ENCODE results near the gene TEX22.

Gene TEX22

DNA sequence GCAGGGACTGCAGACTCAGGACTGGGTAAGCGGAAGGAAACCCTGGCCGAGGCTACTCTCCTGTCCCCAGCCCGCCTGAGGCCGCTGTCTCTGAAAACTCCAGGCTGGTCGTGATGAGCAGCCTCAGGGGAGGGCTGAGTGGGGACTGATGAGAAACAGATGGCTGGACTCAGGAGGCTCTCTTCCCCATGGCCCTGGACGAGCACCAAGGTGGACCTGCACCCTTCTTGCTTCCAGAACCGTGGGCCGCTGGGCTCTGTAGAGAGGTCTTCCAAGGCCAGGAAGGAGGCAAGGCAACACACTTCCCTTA, 1.1 kb downstream of the TEX22 start:
- no peak for DNase-seq (ENCODE audit: low read depth in 2 of 2)

DNA sequence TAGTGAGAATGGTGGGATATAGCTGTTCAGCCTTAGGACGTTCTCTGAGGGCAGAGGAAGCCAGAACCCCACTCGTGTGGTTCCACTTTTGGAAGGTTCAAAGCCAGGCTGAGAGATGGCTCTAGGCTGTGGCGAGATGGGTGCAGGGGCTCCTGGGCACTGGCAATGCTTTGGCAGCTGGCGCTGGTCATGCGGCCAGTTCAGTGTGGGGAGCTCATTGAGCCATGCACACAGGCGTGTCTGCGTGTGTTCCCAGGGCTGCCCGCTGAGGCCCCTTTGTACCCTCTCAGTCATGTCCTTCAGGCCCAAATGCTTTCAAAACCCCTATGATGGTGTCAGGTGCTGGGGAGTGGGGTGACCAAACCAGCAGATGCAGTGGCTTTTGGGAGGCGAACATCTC, 1.7 kb downstream of the TEX22 start:
- DNase-seq (ENCODE audit: low read depth in 2 of 2): no peak

DNA sequence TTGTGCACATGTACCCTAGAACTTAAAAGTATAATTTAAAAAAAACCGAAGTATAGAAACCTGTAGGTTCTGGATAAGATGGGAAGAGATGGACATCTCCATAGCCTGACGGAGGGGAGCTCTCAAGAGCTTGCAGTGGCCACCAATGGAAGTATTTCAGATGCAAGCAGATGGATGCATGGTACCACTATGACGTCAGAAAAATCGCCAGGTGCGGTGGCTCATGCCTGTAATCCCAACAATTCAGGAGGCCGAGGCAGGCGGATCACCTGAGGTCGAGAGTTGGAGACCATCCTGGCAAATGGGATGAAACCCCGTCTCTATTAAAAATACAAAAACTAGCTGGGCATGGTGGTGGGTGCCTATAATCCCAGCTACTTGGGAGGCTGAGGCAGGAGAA, 3.4 kb downstream of the TEX22 start:
- DNase-seq (ENCODE audit: low read depth in 2 of 2): no peak

DNA sequence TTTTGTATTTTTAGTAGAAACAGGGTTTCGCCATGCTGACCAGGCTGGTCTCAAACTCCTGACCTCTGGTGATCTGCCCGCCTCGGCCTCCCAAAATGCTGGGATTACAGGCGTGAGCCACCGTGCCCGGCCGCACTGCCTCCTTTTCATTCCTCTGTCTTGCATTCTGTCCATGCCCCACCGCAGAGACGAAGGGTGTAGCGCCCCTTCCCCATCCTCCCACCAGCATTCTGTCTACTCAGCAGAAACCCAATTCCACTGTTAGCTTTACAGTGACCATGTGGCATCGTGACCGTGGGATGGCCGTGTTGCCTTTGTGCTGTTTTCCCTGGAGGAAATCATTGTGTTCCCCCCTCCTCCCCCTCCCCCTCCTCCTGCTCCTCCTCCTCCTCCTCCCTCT, 10.3 kb downstream of the TEX22 start:
- DNase-seq (ENCODE audit: low read depth in 2 of 2): no peak

DNA sequence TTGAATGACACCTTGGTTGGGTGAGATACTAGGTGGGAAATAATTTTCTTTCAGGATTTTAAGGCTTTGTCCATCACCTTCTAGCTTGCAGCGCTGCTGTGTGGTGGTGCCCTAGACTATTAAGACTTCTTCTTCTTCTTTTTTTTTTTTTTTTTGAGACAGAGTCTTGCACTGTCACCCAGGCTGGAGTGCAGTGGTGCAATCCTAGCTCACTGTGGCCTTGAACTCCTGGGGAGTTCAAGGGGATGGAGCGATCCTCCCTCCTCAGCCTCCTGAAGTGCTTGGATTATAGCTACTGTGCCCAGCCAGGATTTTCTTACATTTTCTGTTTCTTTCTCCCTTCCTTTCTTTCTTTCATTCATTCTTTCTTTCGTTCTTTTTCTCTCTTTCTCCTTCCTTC, 11.0 kb downstream of the TEX22 start:
- DNase-seq (ENCODE audit: low read depth in 2 of 2): no peak

DNA sequence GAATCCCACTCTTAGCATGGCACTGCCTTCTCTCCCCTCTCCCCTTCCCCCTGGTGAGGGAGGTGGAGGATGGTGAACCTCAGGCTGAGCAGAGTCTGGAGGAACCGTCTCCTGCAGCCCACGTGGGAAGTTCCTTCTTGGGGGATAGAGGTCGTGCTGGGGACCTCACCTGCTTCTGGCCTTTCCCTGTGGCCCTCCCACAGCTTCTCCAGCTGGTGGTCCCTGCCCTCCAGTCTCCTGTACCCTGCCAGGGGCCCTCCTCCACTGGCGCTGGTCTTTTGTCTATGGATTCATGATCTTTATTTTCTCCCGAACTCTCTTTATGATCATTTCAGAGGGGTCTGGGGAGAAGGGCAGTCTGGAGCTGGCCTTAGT, 12.3 kb downstream of the TEX22 start:
- DNase-seq (ENCODE audit: low read depth in 2 of 2): no peak

DNA sequence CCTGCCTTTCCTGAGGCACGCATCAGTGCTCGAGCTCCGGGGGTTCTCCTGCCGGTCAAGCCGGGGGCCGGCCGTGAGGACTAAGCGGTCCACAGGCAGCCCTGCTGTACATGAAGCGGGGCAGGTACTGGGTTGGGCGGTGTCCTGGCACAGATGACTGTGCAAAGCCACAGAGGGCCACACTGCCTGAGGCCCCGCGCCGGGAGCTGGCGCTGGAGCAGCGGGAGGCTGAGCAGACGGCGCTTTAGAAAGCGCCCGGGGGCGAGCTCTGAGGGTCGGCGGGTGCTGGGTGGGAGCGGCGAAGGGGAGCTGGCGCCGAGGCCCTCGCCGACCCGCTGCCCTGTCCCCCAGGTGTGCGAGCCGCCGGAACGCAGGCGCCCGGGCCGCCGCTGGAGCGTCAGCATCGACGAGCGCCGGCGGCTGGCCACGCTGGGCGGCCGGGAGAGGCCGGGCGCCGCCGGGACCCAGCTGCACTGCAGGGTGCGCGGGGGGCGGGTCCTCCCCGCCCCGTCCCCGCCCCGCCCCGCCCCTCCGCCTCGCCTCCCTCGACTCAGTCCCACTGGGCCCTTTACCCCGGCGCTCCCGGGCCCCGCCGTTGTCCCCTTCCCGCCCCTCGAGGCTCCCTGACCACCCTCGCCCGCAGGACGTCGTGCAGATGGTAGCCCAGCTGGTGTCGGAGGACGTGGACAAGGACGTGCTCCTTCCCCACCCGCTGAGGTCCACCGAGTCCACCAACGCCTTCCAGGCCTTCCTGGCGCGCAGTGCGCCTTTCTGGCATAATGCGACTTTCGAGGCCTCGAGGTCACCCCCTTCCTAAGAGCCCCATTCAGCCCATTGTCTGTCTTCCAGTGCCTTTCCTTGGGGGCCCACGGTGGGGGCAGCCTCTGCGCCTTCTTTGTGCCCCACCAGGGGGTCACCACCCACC, 12.9 kb downstream of the TEX22 start:
- DNase-seq (ENCODE audit: low read depth in 2 of 2): no peak

DNA sequence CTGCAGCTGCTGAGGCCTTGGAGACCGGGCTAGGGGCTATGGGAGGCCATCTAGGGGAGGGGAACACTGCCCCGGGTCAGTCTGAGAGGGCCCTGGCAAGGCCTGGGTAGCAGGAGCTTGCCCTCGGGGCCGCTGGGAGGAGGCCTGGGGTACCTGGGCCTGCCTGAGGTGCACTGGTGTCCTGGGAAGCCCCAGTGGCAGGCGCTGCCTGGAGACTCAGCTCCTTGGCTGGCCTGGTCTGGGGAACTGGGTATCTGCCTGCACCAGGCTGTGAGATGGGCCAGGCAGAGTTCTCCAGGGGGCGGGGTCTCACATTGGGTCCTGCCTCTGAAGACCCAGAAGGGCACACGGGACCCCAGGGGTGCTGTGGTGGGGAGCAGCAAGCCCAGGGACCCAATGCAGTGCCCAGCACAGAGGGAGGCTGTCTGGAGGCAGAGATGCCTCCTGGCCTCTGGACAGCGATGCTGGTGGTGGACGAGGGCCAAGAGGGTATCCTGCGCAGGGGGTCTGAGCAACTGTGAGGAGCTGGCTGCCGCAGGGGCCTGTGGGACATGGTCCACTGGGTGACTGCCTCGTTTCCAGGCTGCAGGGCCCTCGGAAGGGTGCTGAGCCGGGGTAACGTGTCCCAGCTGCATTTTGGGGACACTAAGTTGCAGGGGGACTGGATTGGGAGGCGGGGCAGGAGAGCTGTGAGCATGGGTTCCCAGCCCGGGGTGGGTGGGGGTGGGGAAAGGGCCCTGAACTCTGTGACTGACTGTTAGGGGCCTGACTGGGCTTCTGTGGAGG, 13.8 kb downstream of the TEX22 start:
- DNase-seq (ENCODE audit: low read depth in 2 of 2): no peak

DNA sequence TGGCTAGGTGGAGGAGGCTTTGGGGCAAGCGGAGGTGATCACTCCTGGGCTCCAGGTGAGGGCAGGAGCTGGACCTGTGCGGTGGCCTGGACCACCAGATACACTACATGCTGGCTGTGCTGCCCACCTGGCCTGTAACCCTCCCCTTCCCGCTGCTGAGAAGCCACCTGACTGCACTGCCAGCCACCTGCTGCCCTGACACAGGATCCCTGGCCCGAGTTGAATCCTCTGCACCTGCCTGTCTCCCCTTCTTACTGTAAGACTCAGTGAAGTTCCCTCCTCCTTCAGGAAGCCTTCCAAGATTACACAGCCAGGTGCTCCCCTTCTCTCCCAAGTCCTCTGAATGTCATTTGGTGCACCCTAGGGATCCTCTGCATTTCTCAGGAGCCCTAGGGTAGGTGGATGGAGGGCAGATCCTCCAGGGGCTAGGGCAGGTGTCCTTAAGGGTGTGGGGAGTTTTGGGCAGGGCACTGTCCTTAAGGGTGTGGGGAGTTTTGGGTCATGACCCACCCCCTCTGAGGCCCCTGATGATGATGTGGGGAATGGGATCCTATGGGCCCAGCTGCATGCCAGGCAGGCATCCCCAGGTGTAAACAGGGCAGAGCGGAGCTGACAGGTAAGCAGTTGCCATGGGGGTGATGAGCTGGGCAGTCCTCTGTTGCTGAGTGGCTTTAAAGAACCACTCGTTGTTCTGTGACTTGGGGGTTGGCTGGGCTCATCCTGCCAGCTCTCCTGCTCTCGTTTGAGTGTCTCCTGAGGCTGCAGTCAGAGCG, 14.6 kb downstream of the TEX22 start:
- no peak for DNase-seq (ENCODE audit: low read depth in 2 of 2)

DNA sequence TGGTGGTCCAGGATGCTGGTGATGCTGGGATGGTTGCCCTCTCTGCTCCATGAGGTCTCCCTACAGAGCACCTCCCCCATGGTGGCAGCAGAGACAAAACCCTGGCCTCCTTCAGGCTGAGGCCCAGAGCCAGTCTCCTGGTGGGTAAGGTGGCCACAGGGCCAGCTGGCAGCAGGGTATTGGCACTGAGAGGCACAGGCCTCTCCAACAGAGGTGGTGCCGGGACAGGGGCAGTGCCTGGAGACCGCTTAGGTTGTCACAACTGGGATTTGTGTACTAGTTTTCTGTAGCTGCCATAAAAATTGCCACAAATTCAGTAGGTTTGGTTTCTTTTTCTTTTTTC, 15.2 kb downstream of the TEX22 start:
- DNase-seq (ENCODE audit: low read depth in 2 of 2): no peak

DNA sequence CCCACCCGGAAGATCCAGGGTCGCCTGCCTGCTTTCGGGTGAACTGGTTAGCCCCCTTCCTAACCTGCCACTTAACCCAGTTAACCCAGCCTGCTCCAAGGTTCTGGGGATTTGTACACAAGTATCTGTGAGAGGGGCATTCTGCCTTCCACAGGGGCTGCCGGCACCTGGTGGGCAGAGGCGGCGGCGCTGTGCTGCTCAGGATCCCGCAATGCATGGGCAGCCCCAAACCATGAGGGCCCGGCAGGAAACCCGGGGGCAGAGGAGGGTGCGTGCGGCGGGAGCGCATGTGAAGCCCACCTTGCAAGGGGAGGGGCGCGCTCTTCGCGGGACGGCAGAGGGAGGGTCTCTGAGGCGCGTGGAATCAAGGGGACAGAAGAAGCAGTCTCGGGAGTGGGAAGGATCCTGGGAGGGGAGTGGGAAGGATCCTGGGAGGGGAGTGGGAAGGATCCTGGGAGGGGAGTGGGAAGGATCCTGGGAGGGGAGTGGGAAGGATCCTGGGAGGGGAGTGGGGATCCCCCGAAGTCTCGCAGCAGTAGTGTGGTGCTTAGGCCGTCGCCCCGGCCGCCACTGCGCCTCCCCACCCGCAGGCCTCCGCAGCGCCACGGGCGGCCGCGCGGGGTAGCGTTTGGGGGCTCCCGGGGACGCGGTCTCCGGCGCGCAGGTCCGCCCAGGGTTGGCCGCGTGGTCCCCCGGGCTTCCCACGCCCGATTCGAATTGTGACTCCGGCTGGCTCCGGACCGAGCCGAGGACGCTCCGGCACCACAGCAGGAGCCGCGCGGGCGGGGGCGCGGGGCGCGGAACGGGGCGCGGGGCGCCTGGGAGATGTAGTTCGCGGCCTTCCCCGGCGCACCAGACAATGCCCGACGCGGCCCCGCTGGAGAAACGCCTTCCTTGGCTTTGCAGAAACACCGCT, 16.4 kb downstream of the TEX22 start:
- peak; percentile 64 to 68 for DNase-seq (ENCODE audit: low read depth in 2 of 2)

DNA sequence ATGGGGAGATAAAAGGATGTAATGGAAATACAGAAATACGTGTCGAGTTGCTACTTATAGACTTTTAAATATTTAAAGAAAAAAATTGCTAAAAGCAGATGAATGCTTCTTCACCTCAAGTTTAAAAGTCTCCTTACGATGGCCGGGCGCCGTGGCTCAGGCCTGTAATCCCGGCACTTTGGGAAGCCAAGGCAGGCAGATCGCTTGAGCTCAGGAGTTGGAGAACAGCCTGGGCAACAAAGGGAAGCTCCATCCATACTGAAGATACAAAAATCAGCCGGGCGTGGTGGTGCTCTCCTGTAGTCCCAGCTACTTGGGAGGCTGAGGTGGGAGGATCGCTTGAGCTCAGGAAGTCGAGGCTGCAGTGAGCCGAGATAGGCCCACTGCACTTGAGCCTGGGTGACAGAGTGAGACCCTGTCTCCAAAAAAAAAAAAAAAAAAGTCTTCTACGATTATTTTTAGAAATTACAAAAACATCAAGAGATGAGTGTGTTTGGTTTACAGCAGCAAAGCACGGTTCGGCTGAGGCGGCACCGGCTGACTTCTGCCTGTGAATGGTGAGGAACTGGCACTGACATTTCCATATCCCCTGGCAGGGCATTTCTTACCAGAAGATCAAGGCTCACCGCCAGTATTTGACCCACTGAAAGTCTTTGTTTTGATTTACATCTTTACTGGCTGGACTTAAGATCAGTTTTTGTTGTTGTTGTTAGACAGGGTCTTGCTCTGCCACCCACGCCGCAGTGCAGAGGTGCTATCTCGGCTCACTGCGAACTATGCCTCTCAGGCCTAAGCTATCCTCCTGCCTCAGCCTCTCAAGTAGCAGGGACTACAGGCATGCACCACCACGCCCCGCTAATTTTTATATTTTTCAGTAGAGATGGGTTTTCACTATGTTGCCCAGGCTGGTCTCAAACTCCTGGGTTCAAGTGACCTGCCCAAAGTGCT, 17.4 kb downstream of the TEX22 start:
- DNase-seq (ENCODE audit: low read depth in 2 of 2): no peak

DNA sequence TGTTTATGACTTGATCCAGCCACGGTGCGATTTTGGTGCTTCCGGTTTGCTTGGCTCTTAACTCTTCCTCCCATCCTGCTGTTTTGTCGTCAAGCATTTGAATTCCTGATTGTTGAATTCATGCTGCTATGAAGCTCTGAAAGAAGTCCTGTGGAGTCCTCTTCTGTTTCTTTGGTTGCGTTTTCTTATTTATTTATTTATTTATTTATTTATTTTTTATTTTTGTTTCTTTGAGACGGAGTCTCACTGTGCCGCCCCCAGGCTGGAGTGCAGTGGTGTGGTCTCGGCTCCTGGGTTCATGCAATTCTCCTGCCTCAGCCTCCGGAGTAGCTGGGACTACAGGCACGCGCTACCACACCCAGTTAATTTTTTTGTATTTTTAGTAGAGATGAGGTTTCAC, 18.3 kb downstream of the TEX22 start:
- DNase-seq (ENCODE audit: low read depth in 2 of 2): no peak

DNA sequence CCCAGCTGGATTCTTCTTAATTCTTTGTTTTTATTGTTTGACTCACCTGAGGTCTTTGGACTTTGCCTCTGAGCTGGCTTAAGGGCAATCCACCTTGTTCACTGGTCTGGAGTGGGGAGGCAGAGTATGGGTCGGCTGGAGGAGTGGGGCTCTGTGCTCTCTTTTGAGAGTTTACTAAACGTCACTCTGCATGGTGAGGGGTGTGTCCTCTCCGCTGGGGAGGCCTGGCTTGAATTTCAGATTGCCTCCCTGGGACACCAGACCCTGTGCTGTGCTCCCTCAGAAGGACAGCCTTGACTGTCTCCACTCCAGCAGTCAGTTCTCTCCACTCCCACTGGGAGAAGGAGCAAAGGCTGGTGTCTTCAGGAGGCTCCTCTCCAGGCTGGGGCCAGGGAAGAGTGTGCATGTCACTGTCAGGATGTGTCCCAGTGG, 19.4 kb downstream of the TEX22 start:
- DNase-seq (ENCODE audit: low read depth in 2 of 2): no peak

DNA sequence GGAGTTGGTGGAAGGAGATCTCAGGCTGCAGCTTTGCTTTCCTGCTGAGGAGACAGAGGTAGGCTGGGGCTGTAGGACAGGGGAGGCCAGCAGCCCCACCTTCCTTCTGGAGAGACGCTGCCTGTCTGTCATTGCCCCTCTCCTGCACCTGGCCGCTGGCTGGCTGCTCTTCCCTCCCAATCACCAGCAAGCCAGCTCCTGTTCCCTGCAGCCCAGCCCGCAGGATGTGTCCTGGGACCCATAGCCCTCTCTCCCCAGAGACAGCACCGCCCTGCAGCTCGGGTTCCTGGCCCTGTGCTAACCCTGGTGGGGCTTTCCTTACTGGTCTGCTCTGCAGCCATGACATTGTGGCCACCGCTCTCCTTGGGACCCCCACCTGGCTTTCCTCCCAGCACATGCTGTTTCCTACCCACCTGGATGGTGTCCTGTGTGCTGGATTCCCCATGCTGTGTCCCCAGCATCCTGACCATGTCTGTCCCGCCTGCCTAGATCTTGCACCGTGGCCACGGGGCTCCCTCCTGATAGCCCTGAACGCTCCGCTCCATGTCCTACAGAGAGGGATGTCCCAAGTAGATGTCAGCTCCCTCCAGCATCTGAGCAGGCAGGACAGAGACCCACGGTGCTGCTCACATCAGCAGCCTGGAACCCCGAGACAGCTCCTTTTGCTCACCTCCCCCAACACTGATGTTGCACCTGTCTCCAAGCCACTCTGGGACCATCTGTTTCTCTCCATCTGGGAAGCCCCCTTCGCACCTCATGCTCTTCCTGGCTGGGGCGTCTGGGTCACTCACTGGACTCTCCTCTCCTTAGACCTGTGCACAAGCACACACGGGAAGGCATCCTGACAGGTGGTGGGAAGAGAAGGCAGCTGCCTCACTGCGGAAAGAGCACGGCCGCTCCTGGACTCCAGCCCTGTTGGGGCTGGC, 20.2 kb downstream of the TEX22 start:
- no peak for DNase-seq (ENCODE audit: low read depth in 2 of 2)

DNA sequence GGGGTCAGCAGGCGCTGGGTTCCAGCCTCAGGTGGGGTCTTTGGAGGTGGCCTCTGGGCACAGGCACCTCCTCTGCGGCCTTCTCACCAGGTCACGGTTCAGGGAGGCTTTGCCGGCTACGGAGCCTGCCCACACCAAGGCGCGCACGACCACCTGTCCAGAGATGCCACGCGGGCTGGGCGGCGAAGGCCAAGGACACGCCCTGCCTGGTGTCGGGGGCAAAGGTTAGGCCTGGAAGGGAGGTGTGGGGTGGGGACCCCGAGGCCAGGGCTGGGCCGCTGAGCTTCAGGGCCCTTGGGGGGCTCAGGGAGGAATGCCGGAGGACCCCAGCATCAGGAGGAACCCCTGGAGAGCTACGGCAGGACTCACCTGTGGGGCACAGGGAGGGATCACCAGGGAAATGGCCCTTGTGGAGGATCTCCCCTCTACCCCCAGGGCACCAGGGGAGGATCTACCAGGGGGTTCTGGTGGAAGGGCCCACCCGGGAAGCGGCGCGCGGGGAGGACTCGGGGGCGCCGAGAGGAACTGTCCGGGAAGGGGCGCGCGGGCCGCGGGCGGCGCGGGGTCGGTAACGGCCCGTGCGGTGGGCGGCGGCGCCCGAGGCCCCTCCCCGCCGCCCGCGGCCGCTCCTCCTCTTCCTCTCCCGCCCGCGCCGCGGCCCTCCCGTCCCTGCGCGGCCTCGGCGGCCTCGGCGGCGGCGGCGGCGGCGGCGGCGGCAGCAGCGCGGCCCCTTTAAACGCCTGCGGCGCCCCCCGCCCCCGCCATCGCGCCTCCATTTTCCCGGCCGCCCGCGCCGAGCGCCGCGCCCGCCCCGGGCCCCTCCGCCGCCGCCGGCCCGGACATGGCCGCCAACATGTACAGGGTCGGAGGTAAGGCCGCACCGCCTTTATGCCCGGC, 21.1 kb downstream of the TEX22 start, which contains the start of gene MTA1:
MTA1 (plus strand) TSS at position 633 of the 897 bp plus-strand sequence; CDS start at position 842, 209 bp downstream.
- peak; percentile 30 to 31 for DNase-seq (ENCODE audit: low read depth in 2 of 2)

DNA sequence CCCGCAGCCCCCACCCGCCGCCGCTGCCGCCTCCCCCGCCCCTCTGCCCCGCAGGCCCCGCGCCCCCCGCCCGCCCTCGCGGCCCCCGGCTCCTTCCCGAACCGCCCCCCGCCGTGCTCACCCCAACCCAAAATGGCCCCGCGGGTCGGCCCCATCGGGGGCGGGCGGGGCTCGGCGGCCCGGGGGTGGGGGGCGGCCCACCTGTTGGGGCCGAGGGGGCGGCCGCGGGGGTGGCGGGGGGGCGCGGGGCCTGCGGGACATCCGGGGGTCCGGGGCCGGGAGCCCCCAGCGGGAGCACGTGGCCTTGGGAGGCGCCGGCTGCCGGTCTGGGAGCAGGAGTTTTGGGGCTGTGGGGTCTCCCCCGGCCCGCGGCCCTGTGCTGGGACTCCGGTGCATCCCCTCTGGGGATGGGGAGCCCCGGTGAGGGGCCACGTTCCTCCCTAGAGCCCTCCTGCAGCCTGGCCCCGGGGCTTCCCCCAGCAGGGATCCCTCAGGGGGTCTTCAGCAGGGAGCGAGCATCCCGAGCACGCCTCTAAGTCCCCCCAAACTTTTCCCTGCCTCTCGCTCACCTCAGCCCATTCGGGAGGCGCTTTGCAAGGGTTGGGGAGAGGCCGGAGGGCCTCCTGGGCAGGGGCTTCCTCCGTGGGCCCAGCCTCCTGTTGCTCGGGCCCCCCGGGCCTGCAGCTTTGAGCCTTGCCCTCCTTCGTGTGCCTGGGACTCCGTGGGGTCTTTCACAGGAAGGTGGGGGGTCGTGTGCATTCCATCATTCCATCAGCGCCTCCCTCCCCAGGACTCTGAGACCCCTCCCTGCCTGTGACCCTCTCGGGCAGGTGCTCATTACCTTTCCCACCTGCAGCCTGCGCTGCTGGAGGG, 22.0 kb downstream of the TEX22 start:
- no peak for DNase-seq (ENCODE audit: low read depth in 2 of 2)
